22Rv1 (cell line): ENCODE measurements around the gene PNMA3.
"Not testable (repeated sequence)": the region's sequence is repeated elsewhere in the genome, so short reads cannot be mapped to it uniquely, and the experiment has no call there.

Experiments
- H3K27ac ChIP-seq: fragments of 450-650 bp; 2 replicates; pipeline ENCODE4 v1.5.1; 2017
- CTCF ChIP-seq: fragments of 450-650 bp; IDR thresholded peaks from 2 replicates; pipeline ENCODE4 v1.5.1; 2017; ENCODE audit warnings: mild to moderate bottlenecking
- ZFX ChIP-seq: fragments of 450-650 bp; IDR thresholded peaks from 2 replicates; pipeline ENCODE4 v1.6.1; 2017; ENCODE audit warnings: antibody characterized with exemption, borderline replicate concordance

Gene PNMA3

DNA sequence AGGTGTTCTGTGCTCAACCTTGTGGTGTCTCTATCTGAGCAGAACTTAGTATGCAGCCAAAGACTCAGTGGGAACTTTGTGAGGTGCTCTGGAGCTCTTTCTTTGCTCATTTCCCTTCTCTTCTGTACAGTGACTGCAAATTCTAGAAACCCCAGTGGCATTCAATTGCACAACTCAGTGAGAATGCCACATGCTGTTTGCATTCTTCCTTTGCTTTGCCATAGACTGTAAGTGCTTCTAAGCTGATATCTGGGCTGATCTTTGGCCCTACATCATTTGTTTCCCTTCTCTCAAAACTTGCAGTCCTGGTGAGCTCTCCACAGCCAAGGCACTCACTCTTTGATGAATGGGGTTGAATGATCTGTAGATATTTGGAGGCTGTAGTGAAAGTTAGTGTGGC lies 7.0 kb downstream of the PNMA3 start:
- TF ChIP-seq ZFX (no peak), CTCF (no peak)
- H3K27ac ChIP-seq: no peak overlapping the region

- no peak for TF ChIP-seq ZFX
- TF ChIP-seq CTCF: no peak
Measured at GRCh38 chrX:153064061-153064460, 7.8 kb downstream of the PNMA3 start.

GRCh38 chrX:153065389-153065788 lies 9.1 kb downstream of the PNMA3 start:
- no peak overlapping the region for H3K27ac ChIP-seq
- TF ChIP-seq CTCF: no peak
- no peak for TF ChIP-seq ZFX

More at GRCh38 chrX:153064061-153064460, 7.8 kb downstream of the PNMA3 start:
- H3K27ac ChIP-seq: no peak overlapping the region

GRCh38 chrX:153066402-153066801 lies 10.1 kb downstream of the PNMA3 start:
- H3K27ac ChIP-seq: not testable (repeated sequence)

- not testable (repeated sequence) for H3K27ac ChIP-seq
Measured at GRCh38 chrX:153071909-153072583, 15.8 kb downstream of the PNMA3 start, which contains the start of gene PNMA6A. TSS of gene PNMA6A (plus strand) at chrX:153072454. CDS start at chrX:153073063, 609 bp downstream.

- H3K27ac ChIP-seq: not testable (repeated sequence)
Measured at GRCh38 chrX:153073331-153073730, 17.1 kb downstream of the PNMA3 start.

- TF ChIP-seq CTCF (no peak), ZFX (no peak)
- no peak overlapping the region for H3K27ac ChIP-seq
Measured at GRCh38 chrX:153074262-153074899, 18.1 kb downstream of the PNMA3 start.

GRCh38 chrX:153074935-153075334 lies 18.7 kb downstream of the PNMA3 start:
- TF ChIP-seq CTCF (no peak), ZFX (no peak)
- no peak overlapping the region for H3K27ac ChIP-seq

GRCh38 chrX:153075366-153075765 lies 19.1 kb downstream of the PNMA3 start:
- H3K27ac ChIP-seq: no peak overlapping the region
- TF ChIP-seq ZFX: no peak
- no peak for TF ChIP-seq CTCF

GRCh38 chrX:153077437-153078135 lies 21.3 kb downstream of the PNMA3 start:
- not testable (repeated sequence) for H3K27ac ChIP-seq

DNA sequence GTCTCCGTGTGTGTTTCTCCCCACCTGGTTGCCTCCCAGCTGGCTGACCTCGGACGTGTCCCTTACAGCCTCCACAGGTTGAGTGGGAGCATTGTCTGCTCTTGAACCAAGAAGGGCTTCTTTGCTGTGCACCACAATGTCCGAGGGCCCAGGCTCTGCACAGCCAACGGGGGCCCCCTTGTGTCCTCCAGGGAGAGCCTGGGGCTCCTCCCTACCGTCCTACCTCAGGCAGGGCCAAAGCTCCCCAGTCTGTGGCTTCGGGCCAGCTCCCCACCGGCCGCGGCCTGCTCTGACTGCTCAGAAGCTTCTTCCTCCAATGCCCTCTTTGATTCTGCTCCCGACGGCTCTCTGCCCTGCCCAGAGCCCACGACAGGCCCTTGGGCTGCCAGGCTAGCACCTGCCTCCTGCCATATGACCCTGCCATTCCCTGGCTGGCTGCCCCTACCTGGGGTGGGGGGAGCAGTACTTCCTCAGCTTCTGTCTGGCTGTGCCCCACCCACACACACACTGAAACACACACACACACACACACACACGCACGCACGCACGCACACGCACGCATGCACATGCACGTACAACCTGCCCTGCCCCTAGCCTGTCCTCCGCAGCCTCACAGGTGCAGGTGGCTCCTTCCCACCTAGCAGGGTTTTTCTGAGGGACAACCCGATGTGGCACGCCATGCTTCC lies 27.1 kb downstream of the PNMA3 start:
- not testable (repeated sequence) for H3K27ac ChIP-seq
